Thoracic aorta (tissue), 2 donors: ENCODE data around the gene WSCD1. TPM values are rescaled to one million over a fixed set of nuclear protein-coding genes. Genes with fewer than 3 reads are reported as not detected.

ENCODE experiments used
- ATAC-seq: fragments of 150-250 bp; one replicate; pipeline ENCODE4 v1.8.0; 2017; ENCODE audit warnings: low read depth; ENCODE audit not compliant: insufficient number of reproducible peaks, low FRiP score
- DNase-seq: peaks from one replicate; pipeline ENCODE4 v3.0.0-alpha.2; 2020; ENCODE audit warnings: low spot score
- H3K27ac ChIP-seq, 2 donors: fragments of 200-600 bp; sonication (generic); 1 replicate in 1 of 2; 2 replicates in 1 of 2; pipeline ENCODE4 v1.5.1; 2016; ENCODE audit warnings: mild to moderate bottlenecking in 2 of 2, moderate library complexity in 2 of 2
- H3K27me3 ChIP-seq: fragments of 200-600 bp; sonication (generic); replicated peaks from 2 replicates; pipeline ENCODE4 v1.6.0; 2016; ENCODE audit warnings: mild to moderate bottlenecking; ENCODE audit not compliant: insufficient read depth
- H3K36me3 ChIP-seq: fragments of 200-600 bp; sonication (generic); one replicate; pipeline ENCODE4 v1.5.1; 2016
- H3K4me1 ChIP-seq, 2 donors: fragments of 200-600 bp; sonication (generic); 1 replicate in 1 of 2; 2 replicates in 1 of 2; pipeline versions ENCODE4 v1.5.1 to v1.6.0; 2016; ENCODE audit warnings: low read depth in 2 of 2, mild to moderate bottlenecking in 1 of 2; ENCODE audit not compliant: control insufficient read depth in 1 of 2
- H3K4me3 ChIP-seq: fragments of 200-600 bp; sonication (generic); 2 replicates; pipeline ENCODE4 v1.5.1; 2016; ENCODE audit warnings: mild to moderate bottlenecking
- H3K9me3 ChIP-seq: fragments of 200-600 bp; sonication (generic); 2 replicates; pipeline ENCODE4 v1.5.1; 2016
- CTCF ChIP-seq: fragments of 200-600 bp; sonication (generic); IDR thresholded peaks from one replicate; pipeline ENCODE4 v1.5.1; 2019; ENCODE audit warnings: antibody characterized with exemption
- total RNA-seq, 2 donors: library from RNA; depleted of rRNA; stranded (reverse); fragments of >200 nt; gene quantifications; one replicate each; pipeline versions ENCODE4 v1.1.0 to v1.2.3, GENCODE V29; 2016

The WSCD1 gene
- total RNA-seq, 2 donors from 2014 or later = 6.0 to 29.0 TPM

- H3K36me3 ChIP-seq = no peaks in the 10 kb centered on the region
- H3K4me1 ChIP-seq = no peaks in the 10 kb centered on the region
- H3K27ac ChIP-seq = no peak overlapping the region
- no peaks in the 10 kb centered on the region for H3K9me3 ChIP-seq
- DNase-seq (no peak), ATAC-seq (no peak)
- H3K4me3 ChIP-seq = no peak overlapping the region
- H3K27me3 ChIP-seq = no peaks in the 10 kb centered on the region
- TF ChIP-seq CTCF = no peak
These were observed 28.6 kb downstream of the WSCD1 start for GRCh38 chr17:6098823-6099180.

- no peak for DNase-seq
- Histone ChIP-seq H3K27me3 (no peaks in the 10 kb centered on the region), H3K4me3 (no peak overlapping the region), H3K4me1 (no peaks in the 10 kb centered on the region), H3K36me3 (no peaks in the 10 kb centered on the region), H3K27ac (no peak overlapping the region), H3K9me3 (no peaks in the 10 kb centered on the region)
- TF ChIP-seq CTCF = no peak
- ATAC-seq = no peak
These were observed 29.3 kb downstream of the WSCD1 start for GRCh38 chr17:6099492-6099891.

GRCh38 chr17:6100146-6100545 lies 30.0 kb downstream of the WSCD1 start:
- no peaks in the 10 kb centered on the region for H3K4me1 ChIP-seq
- H3K36me3 ChIP-seq = no peaks in the 10 kb centered on the region
- no peak for TF ChIP-seq CTCF
- no peaks in the 10 kb centered on the region for H3K27me3 ChIP-seq
- ATAC-seq = no peak
- H3K9me3 ChIP-seq = no peaks in the 10 kb centered on the region
- H3K4me3 ChIP-seq = no peak overlapping the region
- DNase-seq = no peak
- no peak overlapping the region for H3K27ac ChIP-seq

- no peak overlapping the region for H3K27ac ChIP-seq
- DNase-seq (no peak), ATAC-seq (no peak)
- H3K9me3 ChIP-seq = no peaks in the 10 kb centered on the region
- no peak for TF ChIP-seq CTCF
- H3K36me3 ChIP-seq = no peaks in the 10 kb centered on the region
- no peak overlapping the region for H3K4me3 ChIP-seq
- no peaks in the 10 kb centered on the region for H3K4me1 ChIP-seq
- no peaks in the 10 kb centered on the region for H3K27me3 ChIP-seq
These were observed 30.8 kb downstream of the WSCD1 start for GRCh38 chr17:6100891-6101500.

GRCh38 chr17:6101706-6102105 lies 31.5 kb downstream of the WSCD1 start:
- no peak overlapping the region for H3K27ac ChIP-seq
- no peak overlapping the region for H3K4me3 ChIP-seq
- no peak for ATAC-seq
- TF ChIP-seq CTCF = no peak
- no peaks in the 10 kb centered on the region for H3K9me3 ChIP-seq
- H3K36me3 ChIP-seq = no peaks in the 10 kb centered on the region
- H3K4me1 ChIP-seq = no peaks in the 10 kb centered on the region
- H3K27me3 ChIP-seq = no peaks in the 10 kb centered on the region
- no peak for DNase-seq
